KMS-11 (cell line): ENCODE data around the gene ETHE1.

Experiments
- H2AFZ ChIP-seq: fragments of 200-600 bp; sonication (generic); 2 replicates; pipeline ENCODE4 v1.6.1; 2016; ENCODE audit warnings: antibody characterized with exemption, mixed run types, low read depth
- H3K27ac ChIP-seq: fragments of 200-600 bp; sonication (generic); 2 replicates; pipeline ENCODE4 v1.6.1; 2016; ENCODE audit warnings: mild to moderate bottlenecking, mixed run types
- H3K27me3 ChIP-seq: fragments of 200-600 bp; sonication (generic); 2 replicates; pipeline ENCODE4 v1.6.1; 2017; ENCODE audit warnings: mild to moderate bottlenecking, low read depth, mixed run types, moderate library complexity; ENCODE audit not compliant: insufficient read depth
- H3K36me3 ChIP-seq: fragments of 200-600 bp; sonication (generic); 2 replicates; pipeline ENCODE4 v1.6.1; 2017; ENCODE audit warnings: mild to moderate bottlenecking, mixed run types; ENCODE audit not compliant: insufficient read depth
- H3K4me1 ChIP-seq: fragments of 200-600 bp; sonication (generic); 2 replicates; pipeline ENCODE4 v1.6.1; 2016; ENCODE audit warnings: mild to moderate bottlenecking, low read depth, mixed run types; ENCODE audit not compliant: poor library complexity, severe bottlenecking
- H3K4me2 ChIP-seq: fragments of 200-600 bp; sonication (generic); 2 replicates; pipeline ENCODE4 v1.7.0; 2016; ENCODE audit warnings: mild to moderate bottlenecking, mixed run types
- H3K4me3 ChIP-seq: fragments of 200-600 bp; sonication (generic); IDR thresholded peaks from 2 replicates; pipeline ENCODE4 v1.6.1; 2017; ENCODE audit warnings: low read depth, low read length, mixed read lengths; ENCODE audit not compliant: insufficient read depth
- H3K79me2 ChIP-seq: fragments of 200-600 bp; sonication (generic); 2 replicates; pipeline ENCODE4 v1.6.1; 2016; ENCODE audit warnings: low read depth, mixed run types; ENCODE audit not compliant: insufficient read depth
- H3K9ac ChIP-seq: fragments of 200-600 bp; sonication (generic); 2 replicates; pipeline ENCODE4 v1.6.1; 2016; ENCODE audit warnings: mild to moderate bottlenecking, mixed run types
- H4K20me1 ChIP-seq: fragments of 200-600 bp; sonication (generic); 2 replicates; pipeline ENCODE4 v1.6.1; 2016; ENCODE audit warnings: mild to moderate bottlenecking, mixed run types; ENCODE audit not compliant: insufficient read depth
- TF ChIP-seq, protein P1 (sequence below): fragments of 200-600 bp; sonication (generic); conservative IDR thresholded peaks from 2 replicates; pipeline ENCODE4 v1.6.1; 2017; ENCODE audit warnings: low read depth, mild to moderate bottlenecking, antibody characterized with exemption, low read length, moderate library complexity, mixed read lengths

The ETHE1 gene

GRCh38 chr19:43498233-43498842 lies 28.7 kb downstream of the ETHE1 start:
- H2AFZ ChIP-seq, result no peak overlapping the region
- no peak overlapping the region for H3K9ac ChIP-seq
- H3K4me1 ChIP-seq, result peaks cover 5% of the 10 kb centered on the region
- no peak overlapping the region for H3K4me3 ChIP-seq
- TF ChIP-seq, protein P1, sequence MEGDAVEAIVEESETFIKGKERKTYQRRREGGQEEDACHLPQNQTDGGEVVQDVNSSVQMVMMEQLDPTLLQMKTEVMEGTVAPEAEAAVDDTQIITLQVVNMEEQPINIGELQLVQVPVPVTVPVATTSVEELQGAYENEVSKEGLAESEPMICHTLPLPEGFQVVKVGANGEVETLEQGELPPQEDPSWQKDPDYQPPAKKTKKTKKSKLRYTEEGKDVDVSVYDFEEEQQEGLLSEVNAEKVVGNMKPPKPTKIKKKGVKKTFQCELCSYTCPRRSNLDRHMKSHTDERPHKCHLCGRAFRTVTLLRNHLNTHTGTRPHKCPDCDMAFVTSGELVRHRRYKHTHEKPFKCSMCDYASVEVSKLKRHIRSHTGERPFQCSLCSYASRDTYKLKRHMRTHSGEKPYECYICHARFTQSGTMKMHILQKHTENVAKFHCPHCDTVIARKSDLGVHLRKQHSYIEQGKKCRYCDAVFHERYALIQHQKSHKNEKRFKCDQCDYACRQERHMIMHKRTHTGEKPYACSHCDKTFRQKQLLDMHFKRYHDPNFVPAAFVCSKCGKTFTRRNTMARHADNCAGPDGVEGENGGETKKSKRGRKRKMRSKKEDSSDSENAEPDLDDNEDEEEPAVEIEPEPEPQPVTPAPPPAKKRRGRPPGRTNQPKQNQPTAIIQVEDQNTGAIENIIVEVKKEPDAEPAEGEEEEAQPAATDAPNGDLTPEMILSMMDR, result no peak
- H3K27me3 ChIP-seq, result no peaks in the 10 kb centered on the region
- no peaks in the 10 kb centered on the region for H4K20me1 ChIP-seq
- no peak overlapping the region for H3K4me2 ChIP-seq
- no peaks in the 10 kb centered on the region for H3K79me2 ChIP-seq
- H3K36me3 ChIP-seq, result no peaks in the 10 kb centered on the region
- no peak overlapping the region for H3K27ac ChIP-seq

DNA sequence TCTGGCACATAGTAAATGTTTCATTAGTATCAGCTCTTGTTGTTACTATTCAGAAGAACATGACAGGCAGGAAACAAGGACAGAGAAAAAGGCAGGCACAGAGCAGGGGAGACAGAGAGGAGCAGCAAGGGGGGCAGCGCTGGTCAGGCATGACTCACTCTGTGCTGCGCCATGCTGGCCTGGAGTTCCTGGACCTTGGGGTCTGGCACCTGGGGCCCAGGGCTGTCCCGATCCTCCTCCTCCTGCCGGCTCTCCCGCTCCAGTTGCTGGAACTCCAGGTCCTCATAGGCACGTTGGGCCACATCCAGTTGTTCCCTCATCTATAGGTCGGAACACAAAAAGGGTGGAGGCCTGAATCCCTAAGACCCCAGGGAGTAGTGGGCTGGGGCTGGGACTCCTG lies 30.0 kb downstream of the ETHE1 start:
- Histone ChIP-seq H3K4me2 (no peak overlapping the region), H3K27me3 (no peaks in the 10 kb centered on the region), H3K79me2 (no peaks in the 10 kb centered on the region), H3K27ac (no peak overlapping the region), H3K36me3 (no peaks in the 10 kb centered on the region), H3K4me3 (no peak overlapping the region), H3K9ac (no peak overlapping the region), H4K20me1 (no peaks in the 10 kb centered on the region), H3K4me1 (no peaks in the 10 kb centered on the region), H2AFZ (no peak overlapping the region)
- TF ChIP-seq, protein P1, result no peak

GRCh38 chr19:43495082-43495481 lies 31.9 kb downstream of the ETHE1 start:
- Histone ChIP-seq H3K27me3 (no peaks in the 10 kb centered on the region), H3K36me3 (no peaks in the 10 kb centered on the region), H4K20me1 (no peaks in the 10 kb centered on the region), H3K79me2 (no peaks in the 10 kb centered on the region), H3K27ac (no peak overlapping the region), H2AFZ (no peak overlapping the region), H3K4me1 (no peaks in the 10 kb centered on the region), H3K4me2 (no peak overlapping the region), H3K9ac (no peak overlapping the region), H3K4me3 (no peak overlapping the region)
- TF ChIP-seq, protein P1, result no peak

DNA sequence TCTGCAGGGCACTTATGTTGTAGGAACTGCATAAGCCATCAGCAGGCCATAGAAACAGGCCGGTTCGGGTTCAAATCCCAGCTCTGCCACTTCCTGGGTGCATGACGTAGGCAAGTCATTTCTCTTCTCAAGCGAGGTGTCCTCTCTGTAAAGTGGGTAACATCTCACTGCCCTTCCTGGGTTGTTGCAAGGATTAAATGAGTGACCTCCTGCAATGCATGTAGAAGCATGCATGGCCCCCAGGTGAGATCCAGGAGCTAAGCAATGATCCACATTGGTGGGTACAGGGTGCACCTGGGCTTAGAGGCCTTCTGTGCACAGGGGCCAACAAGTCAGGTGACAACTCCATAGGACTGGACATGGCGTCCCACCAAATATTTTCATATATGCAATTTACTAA lies 36.2 kb downstream of the ETHE1 start:
- Histone ChIP-seq H2AFZ (no peak overlapping the region), H3K4me3 (no peak overlapping the region), H3K79me2 (no peaks in the 10 kb centered on the region), H3K36me3 (no peaks in the 10 kb centered on the region), H4K20me1 (no peaks in the 10 kb centered on the region), H3K4me1 (no peaks in the 10 kb centered on the region), H3K27ac (no peak overlapping the region), H3K4me2 (no peak overlapping the region), H3K27me3 (no peaks in the 10 kb centered on the region), H3K9ac (no peak overlapping the region)
- TF ChIP-seq, protein P1, result no peak
